Loucy (cell line): Measurements from ENCODE around the gene MUC20.

ENCODE experiments used
- H2AFZ ChIP-seq: fragments of 200-600 bp; sonication (generic); 2 replicates; pipeline ENCODE4 v1.6.0; 2016; ENCODE audit warnings: antibody characterized with exemption, mild to moderate bottlenecking, low read length, moderate library complexity
- H3F3A ChIP-seq: fragments of 200-600 bp; 2 replicates; pipeline ENCODE4 v1.6.0; 2016; ENCODE audit warnings: antibody characterized with exemption, low read depth, mild to moderate bottlenecking
- H3K27me3 ChIP-seq: fragments of 200-600 bp; sonication (generic); 2 replicates; pipeline ENCODE4 v1.6.1; 2014; ENCODE audit warnings: low read length, mild to moderate bottlenecking; ENCODE audit not compliant: insufficient read depth, poor library complexity, severe bottlenecking
- H3K36me3 ChIP-seq: fragments of 200-600 bp; sonication (generic); 2 replicates; pipeline ENCODE4 v1.6.1; 2016; ENCODE audit warnings: low read length; ENCODE audit not compliant: insufficient read depth
- H3K4me1 ChIP-seq: fragments of 200-600 bp; sonication (generic); 2 replicates; pipeline ENCODE4 v1.5.1; 2014; ENCODE audit warnings: low read length, mild to moderate bottlenecking; ENCODE audit not compliant: insufficient read depth, poor library complexity, severe bottlenecking
- H3K4me2 ChIP-seq: fragments of 200-600 bp; sonication (generic); 2 replicates; pipeline ENCODE4 v1.6.0; 2014; ENCODE audit warnings: antibody characterized with exemption, low read length, low read depth, mild to moderate bottlenecking; ENCODE audit not compliant: poor library complexity, severe bottlenecking
- H3K4me3 ChIP-seq: fragments of 200-600 bp; sonication (generic); 2 replicates; pipeline ENCODE4 v1.5.1; 2014; ENCODE audit warnings: low read length, mild to moderate bottlenecking, mixed read lengths; ENCODE audit not compliant: poor library complexity, severe bottlenecking
- H3K79me2 ChIP-seq: fragments of 200-600 bp; sonication (generic); 2 replicates; pipeline ENCODE4 v1.6.1; 2014; ENCODE audit warnings: low read length; ENCODE audit not compliant: insufficient read depth
- H3K9ac ChIP-seq: fragments of 200-600 bp; sonication (generic); 2 replicates; pipeline ENCODE4 v1.6.0; 2014; ENCODE audit warnings: mild to moderate bottlenecking, low read depth, low read length, moderate library complexity; ENCODE audit not compliant: poor library complexity, severe bottlenecking
- H3K9me2 ChIP-seq: fragments of 200-600 bp; sonication (generic); replicated peaks from 2 replicates; pipeline ENCODE4 v1.6.1; 2016; ENCODE audit warnings: low read depth, low read length, mixed read lengths
- H3K9me3 ChIP-seq: fragments of 200-600 bp; sonication (generic); 2 replicates; pipeline ENCODE4 v1.6.1; 2014; ENCODE audit warnings: mild to moderate bottlenecking, antibody characterized with exemption, low read length, low read depth; ENCODE audit not compliant: insufficient read depth
- H4K20me1 ChIP-seq: fragments of 200-600 bp; sonication (generic); 2 replicates; pipeline ENCODE4 v1.6.0; 2014; ENCODE audit warnings: antibody characterized with exemption, low read length, mild to moderate bottlenecking; ENCODE audit not compliant: insufficient read depth, poor library complexity, severe bottlenecking
- CTCF ChIP-seq: fragments of 200-600 bp; sonication (generic); conservative IDR thresholded peaks from 2 replicates; pipeline ENCODE4 v1.5.1; 2014; ENCODE audit warnings: mild to moderate bottlenecking, antibody characterized with exemption, low read length
- EZH2phosphoT487 ChIP-seq: fragments of 200-600 bp; IDR thresholded peaks from 2 replicates; pipeline ENCODE4 v1.6.1; 2018; ENCODE audit warnings: antibody characterized with exemption, mild to moderate bottlenecking, moderate library complexity, borderline replicate concordance

The MUC20 gene

DNA sequence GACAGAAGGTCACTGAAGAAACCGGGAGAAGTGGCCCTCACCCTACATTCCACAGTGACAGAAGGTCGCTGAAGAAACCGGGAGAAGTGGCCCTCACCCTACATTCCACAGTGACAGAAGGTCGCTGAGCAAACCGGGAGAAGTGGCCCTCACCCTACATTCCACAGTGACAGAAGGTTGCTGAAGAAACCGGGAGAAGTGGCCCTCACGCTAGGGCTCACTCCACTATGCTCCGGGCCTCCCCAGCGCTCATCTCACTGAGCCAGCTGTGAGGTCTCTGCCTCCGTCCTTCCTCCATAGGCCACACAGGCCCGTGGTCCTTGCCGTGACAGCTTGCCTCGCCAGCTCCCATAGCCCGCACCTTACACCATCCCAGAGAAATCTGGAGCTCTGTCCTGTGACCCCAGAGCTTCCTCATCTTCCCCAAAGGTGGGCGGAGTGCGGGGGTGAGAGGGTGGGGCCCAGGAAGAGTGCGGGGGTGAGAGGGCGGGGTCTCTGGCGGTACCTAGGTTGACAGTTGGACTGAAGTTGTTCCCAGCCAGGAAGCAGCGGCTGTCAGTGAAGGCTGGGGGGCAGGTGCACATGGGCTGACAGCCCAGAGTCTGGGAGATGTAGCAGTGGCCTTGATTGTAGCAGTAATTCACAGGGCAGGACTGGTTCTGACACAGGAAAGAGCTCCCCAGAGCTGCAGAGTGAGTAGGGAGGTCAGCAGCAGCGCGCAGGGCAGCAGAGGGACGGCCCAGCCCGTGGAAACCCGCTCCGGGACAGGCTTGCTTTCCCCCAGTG, 32.0 kb downstream of the MUC20 start:
- no peaks in the 10 kb centered on the region for H3F3A ChIP-seq
- H3K4me3 ChIP-seq: no peak overlapping the region
- TF ChIP-seq EZH2phosphoT487 (no peak), CTCF (no peak)
- no peaks in the 10 kb centered on the region for H3K79me2 ChIP-seq
- no peaks in the 10 kb centered on the region for H4K20me1 ChIP-seq
- H3K36me3 ChIP-seq: no peaks in the 10 kb centered on the region
- H3K9me3 ChIP-seq: no peaks in the 10 kb centered on the region
- H3K4me1 ChIP-seq: peaks cover 3% of the 10 kb centered on the region
- no peak overlapping the region for H3K4me2 ChIP-seq
- H3K9ac ChIP-seq: no peak overlapping the region
- no peaks in the 10 kb centered on the region for H3K27me3 ChIP-seq
- H3K9me2 ChIP-seq: no peaks in the 10 kb centered on the region
- no peak overlapping the region for H2AFZ ChIP-seq

DNA sequence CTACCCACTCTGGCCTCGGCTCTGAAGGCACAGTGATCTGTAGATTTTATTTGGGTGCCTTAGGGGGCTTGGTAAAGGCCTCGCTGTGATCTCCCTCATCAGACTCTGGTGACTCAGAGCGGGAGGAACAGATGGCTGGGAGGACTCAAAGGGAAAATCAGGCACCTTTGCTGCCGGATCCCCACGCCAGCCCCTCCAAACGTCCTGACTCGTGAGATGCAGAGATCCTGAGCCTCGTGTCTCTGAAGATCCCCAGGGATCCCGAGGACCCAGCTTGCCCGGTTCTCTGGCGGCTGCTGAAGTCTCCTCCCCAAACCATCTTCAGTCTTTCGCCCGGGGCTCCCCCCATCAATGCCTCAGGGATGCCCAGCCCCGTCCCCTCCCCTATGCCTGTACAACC, 32.8 kb downstream of the MUC20 start:
- no peaks in the 10 kb centered on the region for H3K9me3 ChIP-seq
- no peaks in the 10 kb centered on the region for H3K27me3 ChIP-seq
- H3K79me2 ChIP-seq: no peaks in the 10 kb centered on the region
- peaks cover 3% of the 10 kb centered on the region for H3K4me1 ChIP-seq
- TF ChIP-seq EZH2phosphoT487: no peak
- TF ChIP-seq CTCF: no peak
- no peak overlapping the region for H3K9ac ChIP-seq
- no peak overlapping the region for H3K4me3 ChIP-seq
- H3F3A ChIP-seq: no peaks in the 10 kb centered on the region
- no peak overlapping the region for H2AFZ ChIP-seq
- H3K36me3 ChIP-seq: no peaks in the 10 kb centered on the region
- no peak overlapping the region for H3K4me2 ChIP-seq
- no peaks in the 10 kb centered on the region for H3K9me2 ChIP-seq
- H4K20me1 ChIP-seq: no peaks in the 10 kb centered on the region

DNA sequence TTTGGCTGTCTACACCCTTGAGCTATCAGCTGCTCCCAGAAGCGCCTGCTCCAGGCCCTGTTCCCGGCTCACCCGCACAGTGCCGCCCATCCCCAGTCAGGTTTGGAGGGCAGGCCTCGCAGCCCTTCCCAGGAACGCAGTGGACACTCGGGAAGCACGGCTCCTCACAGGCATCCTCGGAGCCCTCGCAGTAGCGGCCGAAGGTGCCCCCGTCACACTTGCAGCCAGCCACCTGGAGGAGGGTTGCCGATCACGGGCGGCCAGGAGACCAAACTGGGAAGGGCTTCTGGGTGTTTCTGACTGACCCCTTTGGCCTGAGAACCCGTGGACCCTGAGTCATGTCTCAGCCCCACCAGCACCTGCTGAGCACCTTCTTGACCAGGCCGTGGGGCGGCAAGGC, 33.4 kb downstream of the MUC20 start:
- Histone ChIP-seq H3K36me3 (no peaks in the 10 kb centered on the region), H4K20me1 (no peaks in the 10 kb centered on the region), H3K4me2 (no peak overlapping the region), H3K4me3 (no peak overlapping the region), H2AFZ (no peak overlapping the region), H3K9me2 (no peaks in the 10 kb centered on the region), H3K27me3 (no peaks in the 10 kb centered on the region), H3F3A (no peaks in the 10 kb centered on the region), H3K4me1 (peaks cover 3% of the 10 kb centered on the region), H3K79me2 (no peaks in the 10 kb centered on the region), H3K9me3 (no peaks in the 10 kb centered on the region), H3K9ac (no peak overlapping the region)
- TF ChIP-seq CTCF (no peak), EZH2phosphoT487 (no peak)
